Measurements from ENCODE around the gene CPED1. TPM values are rescaled to one million over a fixed set of nuclear protein-coding genes. Genes with fewer than 3 reads are reported as not detected.

The CPED1 gene
- total and polyA plus RNA-seq, 10 of the 15 experiments (the other 5 are each of a cell fraction or from before 2014, with no cell fraction given) = 0.01 to 0.77 (median 0.10) TPM; not detected in 1

DNA sequence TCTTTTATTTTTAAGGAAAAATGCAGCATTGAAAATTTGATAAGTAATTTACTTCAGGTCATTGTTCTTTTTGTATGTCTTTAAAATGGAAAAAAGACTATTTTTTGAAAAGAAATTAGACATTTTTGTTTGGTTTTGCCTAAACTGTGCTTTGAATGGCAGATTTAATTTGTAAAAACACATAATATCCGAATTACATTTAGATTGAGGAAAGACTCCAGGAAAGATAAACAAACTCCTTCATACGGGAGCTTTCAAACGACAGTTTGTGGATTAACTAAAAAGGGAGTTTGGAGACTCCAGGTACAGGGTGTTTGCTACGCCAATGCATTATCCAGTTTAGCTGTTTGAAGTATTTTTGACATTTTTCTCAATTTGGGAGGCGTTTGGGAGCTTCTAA lies 36.1 kb downstream of the CPED1 start (continued):
- TF ChIP-seq ZNF592 (IDR thresholded peaks at IDR 0.05) (no peak), NBN (IDR thresholded peaks at IDR 0.05) (no peak), ZNF207 (IDR thresholded peaks at IDR 0.05; ENCODE audit: borderline replicate concordance) (no peak), TAF1 (IDR thresholded peaks at IDR 0.05; ENCODE audit: borderline replicate concordance, low read depth, low read length) (no peak), POLR2AphosphoS2 (IDR thresholded peaks at IDR 0.05; ENCODE audit: low read depth, low read length) (no peak), TCF7 (IDR thresholded peaks at IDR 0.05; ENCODE audit: borderline replicate concordance) (no peak)
- TF ChIP-seq, protein P1, sequence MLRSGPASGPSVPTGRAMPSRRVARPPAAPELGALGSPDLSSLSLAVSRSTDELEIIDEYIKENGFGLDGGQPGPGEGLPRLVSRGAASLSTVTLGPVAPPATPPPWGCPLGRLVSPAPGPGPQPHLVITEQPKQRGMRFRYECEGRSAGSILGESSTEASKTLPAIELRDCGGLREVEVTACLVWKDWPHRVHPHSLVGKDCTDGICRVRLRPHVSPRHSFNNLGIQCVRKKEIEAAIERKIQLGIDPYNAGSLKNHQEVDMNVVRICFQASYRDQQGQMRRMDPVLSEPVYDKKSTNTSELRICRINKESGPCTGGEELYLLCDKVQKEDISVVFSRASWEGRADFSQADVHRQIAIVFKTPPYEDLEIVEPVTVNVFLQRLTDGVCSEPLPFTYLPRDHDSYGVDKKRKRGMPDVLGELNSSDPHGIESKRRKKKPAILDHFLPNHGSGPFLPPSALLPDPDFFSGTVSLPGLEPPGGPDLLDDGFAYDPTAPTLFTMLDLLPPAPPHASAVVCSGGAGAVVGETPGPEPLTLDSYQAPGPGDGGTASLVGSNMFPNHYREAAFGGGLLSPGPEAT (IDR thresholded peaks at IDR 0.05; ENCODE audit: low read depth) = no peak

- CTCF ChIA-PET = interaction anchor here (0.7 to 1.2 kb wide), 2 partner anchors 82 to 112 kb away, joined by 3 to 4 read pairs; no protein-coding TSS in a partner anchor
- Histone ChIP-seq H3K4me1 (ENCODE audit: control insufficient read depth, insufficient read depth, low read length) (no peaks in the 10 kb centered on the region), H4K20me1 (ENCODE audit: control insufficient read depth, insufficient read depth) (no peaks in the 10 kb centered on the region), H3K79me2 (ENCODE audit: control insufficient read depth, insufficient read depth, low read length) (no peaks in the 10 kb centered on the region), H3K4me2 (ENCODE audit: control insufficient read depth, insufficient read depth) (no peak overlapping the region), H3K9me3 (replicated peaks; ENCODE audit: control insufficient read depth, insufficient read depth, low read length) (no peaks in the 10 kb centered on the region), H2AFZ (ENCODE audit: control insufficient read depth, low read depth, low read length) (no peak overlapping the region), H3K4me3 (no peak overlapping the region), H3K36me3 (ENCODE audit: control insufficient read depth in 2 of 2, insufficient read depth in 2 of 2, low read length in 1 of 2) (no peaks in the 10 kb centered on the region), H3K27ac (ENCODE audit: control insufficient read depth, insufficient read depth) (no peak overlapping the region), H3K27me3 (replicated peaks in 1 of 2; ENCODE audit: control insufficient read depth in 2 of 2, insufficient read depth in 2 of 2, low read length in 1 of 2) (no peaks in the 10 kb centered on the region), H3K9ac (ENCODE audit: control insufficient read depth, insufficient read depth, low read length) (no peak overlapping the region)
- FAIRE-seq (no peak), DNase-seq (ENCODE audit: low read depth, low spot score) (no peak), ATAC-seq (no peak; the same call in 2 of the 3 replicates)
- BruUV-seq (replicated peaks) = no TSS peak
- RAD21 ChIA-PET (ENCODE audit: unreplicated experiment) = no interaction called here
- no peak for TF ChIP-seq SMAD5 (IDR thresholded peaks at IDR 0.05; ENCODE audit: low read depth)
- POLR2A ChIA-PET = interaction anchor here (0.6 to 0.7 kb wide), 2 partner anchors 57 to 61 kb away, joined by 3 to 4 read pairs; no protein-coding TSS in a partner anchor
- WGBS (ENCODE audit: insufficient coverage, insufficient replicate concordance, low lambda C conversion rate, missing lambda C conversion rate) = 95% methylated on average over 1 of the region's 1 CpG
- in situ Hi-C loops (cut with MboI) = no loop called here
- SMC1A ChIA-PET (ENCODE audit: uncharacterized antibody, unreplicated experiment) = interaction anchor here (1.6 to 2.5 kb wide), 2 partner anchors 16 to 37 kb away, joined by 3 to 5 read pairs; no protein-coding TSS in a partner anchor
- intact Hi-C loops (cut with micrococcal nuclease; ENCODE audit: unreplicated experiment) = no loop called here
These were observed 37.6 kb downstream of the CPED1 start for GRCh38 chr7:121026159-121026558.
